Esophagus squamous epithelium (tissue), 5 donors: ENCODE results near the gene TMEM158. TPM values are rescaled to one million over a fixed set of nuclear protein-coding genes. Genes with fewer than 3 reads are reported as not detected.

Experiments used
- DNase-seq: peaks from one replicate; lab custom pipeline; 2025; lab: John Stamatoyannopoulos, UW
- H3K27ac ChIP-seq, 4 donors: fragments of 200-600 bp; sonication (generic); one replicate each; pipeline ENCODE4 v1.5.1; 2016 to 2019; ENCODE audit warnings: mild to moderate bottlenecking in 1 of 4
- H3K27me3 ChIP-seq, 4 donors: fragments of 200-600 bp; sonication (generic); 1 replicate in 3 of 4; 2 replicates in 1 of 4; pipeline versions ENCODE4 v1.5.1 to v1.6.0; 2017 to 2021; ENCODE audit warnings: antibody characterized with exemption in 1 of 4
- H3K36me3 ChIP-seq, 3 donors: fragments of 200-600 bp; sonication (generic); one replicate each; pipeline ENCODE4 v1.5.1; 2016 to 2019
- H3K4me1 ChIP-seq, 3 donors: fragments of 200-600 bp; sonication (generic); one replicate each; pipeline ENCODE4 v1.5.1; 2017 to 2019
- H3K4me3 ChIP-seq, 4 donors: fragments of 200-600 bp; sonication (generic); 1 replicate in 3 of 4; 2 replicates in 1 of 4; pipeline ENCODE4 v1.5.1; 2016 to 2019; ENCODE audit warnings: mild to moderate bottlenecking in 2 of 4, moderate library complexity in 1 of 4
- H3K9me3 ChIP-seq, 3 donors: fragments of 200-600 bp; sonication (generic); one replicate each; pipeline ENCODE4 v1.5.1; 2016 to 2019
- POLR2A ChIP-seq, 4 donors: fragments of 450-650 bp; IDR thresholded peaks; one replicate each; pipeline ENCODE4 v1.6.1; 2017; ENCODE audit warnings: antibody characterized with exemption in 4 of 4, mild to moderate bottlenecking in 4 of 4, moderate library complexity in 3 of 4
- WGBS, 2 donors: methylation state at CpG; one replicate each; pipeline ENCODE4 v1.1.5; 2018; 5-methylcytosine and 5-hydroxymethylcytosine counted together
- intact Hi-C: fragments of 100-400 bp; cut with DNase I; formaldehyde crosslinking; loops from one replicate; pipeline ENCODE4 v1.15.0; 2022
- total RNA-seq, 4 donors: library from RNA; depleted of rRNA; stranded (reverse); fragments of >200 nt; gene quantifications; one replicate each; pipeline ENCODE4 v1.1.0, GENCODE V29; 2016
- TF ChIP-seq, protein P1 (sequence below), 6 experiments: fragments of 450-650 bp in 4 of 6; fragments of 200-600 bp in 2 of 6; sonication (generic) in 2 of 6; IDR thresholded peaks; one replicate each; pipeline ENCODE4 v1.5.1; 2016 to 2019; ENCODE audit warnings: antibody characterized with exemption in 6 of 6, mild to moderate bottlenecking in 4 of 6, moderate library complexity in 4 of 6
- donor health status: DM: yes; HTN: yes; CAD: no.

Gene TMEM158
- total RNA-seq, 4 donors from 2014 or later = 1.8 to 14.7 (median 4.4) TPM

DNA sequence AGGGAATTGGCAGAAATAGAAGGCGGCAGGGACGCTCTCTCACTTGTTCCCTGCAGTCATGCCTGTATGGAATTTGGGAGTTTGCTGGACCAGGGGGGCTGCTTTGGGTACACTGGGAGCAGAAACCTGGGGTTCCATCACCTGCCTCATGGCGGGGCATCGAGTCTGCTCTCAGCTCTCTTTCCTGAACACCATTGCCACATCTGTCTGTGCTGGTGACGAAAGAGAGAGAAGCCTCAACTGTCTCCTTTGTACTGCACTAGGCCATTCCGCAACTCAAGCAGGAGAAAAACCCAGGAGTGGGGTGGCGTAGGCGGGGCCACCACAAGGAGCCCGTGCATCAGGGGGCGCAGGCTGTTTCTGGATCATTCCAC lies 14.0 kb downstream of the TMEM158 start:
- Histone ChIP-seq H3K27ac (peak overlapping the region in 2 of 4 donors; percentile 16 to 58), H3K4me1 (peaks cover 9 to 42% (median 20%) of the 10 kb centered on the region in 3 donors), H3K36me3 (no peaks in the 10 kb centered on the region), H3K9me3 (no peaks in the 10 kb centered on the region), H3K4me3 (no peak overlapping the region), H3K27me3 (no peaks in the 10 kb centered on the region)
- no peak for DNase-seq
- TF ChIP-seq, protein P1, sequence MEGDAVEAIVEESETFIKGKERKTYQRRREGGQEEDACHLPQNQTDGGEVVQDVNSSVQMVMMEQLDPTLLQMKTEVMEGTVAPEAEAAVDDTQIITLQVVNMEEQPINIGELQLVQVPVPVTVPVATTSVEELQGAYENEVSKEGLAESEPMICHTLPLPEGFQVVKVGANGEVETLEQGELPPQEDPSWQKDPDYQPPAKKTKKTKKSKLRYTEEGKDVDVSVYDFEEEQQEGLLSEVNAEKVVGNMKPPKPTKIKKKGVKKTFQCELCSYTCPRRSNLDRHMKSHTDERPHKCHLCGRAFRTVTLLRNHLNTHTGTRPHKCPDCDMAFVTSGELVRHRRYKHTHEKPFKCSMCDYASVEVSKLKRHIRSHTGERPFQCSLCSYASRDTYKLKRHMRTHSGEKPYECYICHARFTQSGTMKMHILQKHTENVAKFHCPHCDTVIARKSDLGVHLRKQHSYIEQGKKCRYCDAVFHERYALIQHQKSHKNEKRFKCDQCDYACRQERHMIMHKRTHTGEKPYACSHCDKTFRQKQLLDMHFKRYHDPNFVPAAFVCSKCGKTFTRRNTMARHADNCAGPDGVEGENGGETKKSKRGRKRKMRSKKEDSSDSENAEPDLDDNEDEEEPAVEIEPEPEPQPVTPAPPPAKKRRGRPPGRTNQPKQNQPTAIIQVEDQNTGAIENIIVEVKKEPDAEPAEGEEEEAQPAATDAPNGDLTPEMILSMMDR (IDR thresholded peaks at IDR 0.05) = peak in 1 of 6 experiments; percentile 10
- TF ChIP-seq POLR2A (IDR thresholded peaks at IDR 0.05) = no peak
- WGBS, 2 donors = 80 to 92% methylated on average over 7 to 9 of the region's 10 CpGs
- intact Hi-C loops = loop anchor here (5.0 kb wide), 1 partner anchor 170 kb away; no protein-coding TSS in a partner anchor

DNA sequence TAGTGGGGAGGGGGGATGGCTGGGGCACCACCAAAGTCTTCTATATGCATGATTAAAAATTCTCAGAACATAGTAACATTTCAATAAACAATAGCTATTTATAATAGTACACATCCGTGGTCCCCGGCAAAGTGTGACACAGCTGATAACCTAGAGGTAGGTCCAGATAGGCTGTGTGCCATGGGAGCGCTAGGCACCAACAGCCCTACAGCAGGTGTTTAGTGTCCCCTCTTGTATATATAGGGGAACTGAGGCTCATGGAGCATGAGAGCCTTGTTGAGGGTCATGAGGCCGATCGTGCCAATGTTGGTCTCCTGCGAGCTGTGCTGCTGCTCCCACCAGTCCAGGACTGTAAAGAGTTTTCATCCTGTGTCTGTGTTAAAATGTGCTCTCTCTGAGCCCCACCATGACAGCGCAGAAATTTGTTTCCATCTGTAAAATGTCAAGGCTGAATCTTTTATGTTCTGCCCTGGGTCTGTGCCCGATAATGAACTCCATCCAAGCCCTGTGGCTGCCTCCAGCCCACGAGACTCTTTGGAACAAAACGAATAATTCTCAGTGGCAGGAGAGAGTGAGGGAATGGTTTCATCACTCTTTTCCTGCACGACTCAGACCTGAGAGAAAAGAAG lies 14.5 kb downstream of the TMEM158 start:
- TF ChIP-seq POLR2A (IDR thresholded peaks at IDR 0.05) = no peak
- TF ChIP-seq, protein P1 (IDR thresholded peaks at IDR 0.05) = no peak
- H3K27ac ChIP-seq = peak overlapping the region in 2 of 4 donors; percentile 16 to 58
- WGBS, 2 donors = 42 to 63% methylated on average over 7 to 11 of the region's 11 CpGs
- no peaks in the 10 kb centered on the region for H3K36me3 ChIP-seq
- intact Hi-C loops = loop anchor here (5.0 kb wide), 1 partner anchor 169 kb away; no protein-coding TSS in a partner anchor
- no peak overlapping the region for H3K4me3 ChIP-seq
- H3K27me3 ChIP-seq = no peaks in the 10 kb centered on the region
- no peak for DNase-seq
- no peaks in the 10 kb centered on the region for H3K9me3 ChIP-seq
- peaks cover 9 to 47% (median 20%) of the 10 kb centered on the region in 3 donors for H3K4me1 ChIP-seq

DNA sequence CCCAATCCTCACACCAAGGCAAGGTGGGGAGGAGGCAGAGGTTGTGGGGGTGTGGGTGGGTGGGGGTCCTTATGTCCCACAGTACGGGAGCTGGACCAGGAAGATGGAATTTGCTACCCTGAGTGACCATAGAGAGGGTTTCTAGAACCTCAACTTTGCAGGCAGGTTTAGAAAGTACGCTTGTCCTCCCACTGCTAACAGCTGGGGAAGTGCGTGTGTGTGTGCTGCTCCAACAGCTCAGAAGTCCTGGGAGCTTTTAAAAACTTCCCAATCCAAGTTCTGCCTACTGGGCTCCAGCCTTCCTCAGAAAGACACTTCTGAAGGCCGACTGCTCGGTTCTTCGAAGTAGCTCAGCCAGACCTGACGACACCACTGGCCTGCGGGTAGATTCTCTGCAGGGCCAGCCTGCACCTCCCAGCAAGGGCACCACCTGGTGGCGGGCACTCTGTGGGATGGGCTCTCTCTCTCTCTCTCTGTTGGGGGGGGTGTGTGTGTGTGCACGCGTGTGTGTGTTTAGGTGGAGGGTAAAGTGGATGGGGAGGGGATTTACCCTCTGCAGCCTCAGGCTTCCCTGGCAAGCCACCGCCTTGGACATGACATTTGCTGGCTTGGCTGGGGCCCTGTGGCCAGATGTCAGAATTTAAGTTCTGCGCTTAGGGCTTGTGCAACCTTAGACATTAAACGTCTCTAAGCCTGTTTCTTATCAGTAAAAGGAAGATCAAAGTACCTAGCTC lies 15.6 kb downstream of the TMEM158 start:
- peak overlapping the region; percentile 42 to 70 (median 51) for H3K27ac ChIP-seq
- H3K9me3 ChIP-seq = no peaks in the 10 kb centered on the region
- TF ChIP-seq POLR2A (IDR thresholded peaks at IDR 0.05) = no peak
- TF ChIP-seq, protein P1 (IDR thresholded peaks at IDR 0.05) = peak; percentile 52 to 97 (median 92)
- H3K4me3 ChIP-seq = no peak overlapping the region
- no peaks in the 10 kb centered on the region for H3K27me3 ChIP-seq
- intact Hi-C loops = loop anchor here (5.0 kb wide), 1 partner anchor 168 kb away; no protein-coding TSS in a partner anchor
- H3K36me3 ChIP-seq = no peaks in the 10 kb centered on the region
- H3K4me1 ChIP-seq = peaks cover 9 to 48% (median 20%) of the 10 kb centered on the region in 3 donors
- 16 to 23% methylated on average over 4 to 7 of the region's 14 CpGs for WGBS, 2 donors
- DNase-seq = no peak

DNA sequence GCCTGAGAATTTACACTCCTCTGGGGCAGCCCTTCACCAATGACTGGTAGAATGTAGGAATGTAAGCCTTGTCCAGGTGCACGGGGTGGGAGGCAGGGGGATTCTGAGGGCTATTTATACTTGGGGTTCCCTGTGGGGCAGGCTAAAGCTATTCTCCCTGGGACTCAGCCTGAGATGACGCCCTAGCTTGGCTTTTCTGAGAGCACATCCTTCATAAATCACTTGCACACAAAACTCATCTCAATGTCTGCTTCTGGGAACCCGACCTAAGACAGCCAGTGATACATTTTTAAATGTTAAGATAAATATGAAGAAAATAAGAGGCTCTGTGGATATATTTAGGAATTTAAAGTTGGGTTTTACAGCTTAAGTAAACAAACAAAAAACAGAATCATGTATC lies 16.6 kb downstream of the TMEM158 start:
- intact Hi-C loops = no loop called here
- H3K9me3 ChIP-seq = no peaks in the 10 kb centered on the region
- no peaks in the 10 kb centered on the region for H3K27me3 ChIP-seq
- no peaks in the 10 kb centered on the region for H3K36me3 ChIP-seq
- DNase-seq = no peak
- no peak for TF ChIP-seq POLR2A (IDR thresholded peaks at IDR 0.05)
- TF ChIP-seq, protein P1 (IDR thresholded peaks at IDR 0.05) = no peak
- H3K27ac ChIP-seq = no peak overlapping the region
- H3K4me3 ChIP-seq = no peak overlapping the region
- WGBS, 2 donors = 59 to 64% methylated on average over 1 to 2 of the region's 3 CpGs
- peaks cover 9 to 53% (median 20%) of the 10 kb centered on the region in 3 donors for H3K4me1 ChIP-seq

DNA sequence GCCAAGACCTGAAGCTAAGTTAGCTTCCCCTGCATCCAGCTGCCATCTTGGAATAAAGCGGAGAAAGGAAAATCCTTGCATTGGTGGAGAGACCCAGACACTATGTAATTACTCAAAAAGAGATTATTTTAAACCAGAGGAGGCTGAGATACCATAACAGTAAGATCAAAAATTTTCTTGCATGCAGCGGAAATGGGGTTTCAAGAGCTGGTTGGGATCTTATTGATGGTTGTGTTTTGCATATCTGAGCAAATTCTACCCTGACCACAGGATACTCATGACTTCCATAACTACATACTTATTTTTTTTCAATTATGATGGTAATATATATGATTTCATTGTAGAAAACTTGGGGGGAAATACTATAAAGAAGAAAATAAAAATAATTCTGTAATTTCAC lies 17.5 kb downstream of the TMEM158 start:
- H3K4me3 ChIP-seq = no peak overlapping the region
- no peaks in the 10 kb centered on the region for H3K36me3 ChIP-seq
- peaks cover 9 to 55% (median 20%) of the 10 kb centered on the region in 3 donors for H3K4me1 ChIP-seq
- intact Hi-C loops = no loop called here
- no peak overlapping the region for H3K27ac ChIP-seq
- WGBS, 2 donors = 85 to 88% methylated on average over 2 of the region's 2 CpGs
- H3K27me3 ChIP-seq = no peaks in the 10 kb centered on the region
- TF ChIP-seq POLR2A (IDR thresholded peaks at IDR 0.05) = no peak
- TF ChIP-seq, protein P1 (IDR thresholded peaks at IDR 0.05) = no peak
- no peak for DNase-seq
- H3K9me3 ChIP-seq = no peaks in the 10 kb centered on the region
